ENCODE data around the gene WDR38. TPM values are rescaled to one million over a fixed set of nuclear protein-coding genes. Genes with fewer than 3 reads are reported as not detected.

The WDR38 gene
- total and polyA plus RNA-seq, 9 of the 15 experiments (the other 6 are each of a cell fraction or from before 2014, with no cell fraction given) = not detected

DNA sequence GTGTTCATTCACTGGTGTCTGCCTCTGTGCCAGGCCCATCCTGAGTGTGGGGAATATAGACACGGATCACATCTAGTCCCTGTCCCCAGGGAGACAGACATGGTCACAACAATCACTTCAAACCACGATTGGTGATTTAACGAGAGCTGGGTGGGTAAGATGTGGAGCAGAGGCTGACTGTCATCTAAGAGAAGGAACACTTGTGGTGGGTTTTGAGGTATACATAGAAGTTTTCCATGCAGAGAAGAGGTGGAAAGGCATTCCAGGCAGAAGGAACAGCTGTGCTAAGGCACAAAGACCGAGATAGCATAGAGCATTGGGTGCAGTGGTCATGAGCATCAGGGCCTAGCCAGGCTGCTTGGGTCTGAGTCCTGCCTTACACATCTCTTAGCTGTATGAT lies 22.7 kb upstream of the WDR38 start:
- in situ Hi-C loops (cut with MboI) (no loop called here), intact Hi-C loops (cut with micrococcal nuclease) (no loop called here)
- H3K4me2 ChIP-seq (ENCODE audit: insufficient read depth, low read length) = no peak overlapping the region
- BruUV-seq (replicated peaks) = no TSS peak
- H3K4me3 ChIP-seq = no peak overlapping the region
- H2AFZ ChIP-seq (ENCODE audit: low read depth, low read length) = no peak overlapping the region
- CTCF ChIA-PET (ENCODE audit: low intra/inter-chr PET ratio) = no interaction called here
- no peak overlapping the region for H3K9ac ChIP-seq (ENCODE audit: insufficient read depth in 1 of 2, low read depth in 2 of 2, low read length in 2 of 2)
- H3K4me1 ChIP-seq (replicated peaks in 1 of 2; ENCODE audit: control insufficient read depth in 2 of 2, insufficient read depth in 2 of 2, low read length in 2 of 2) = peaks cover 8 to 23% of the 10 kb centered on the region in 2 experiments; a peak in 4 of 5 replicates
- H3K9me3 ChIP-seq (replicated peaks; ENCODE audit: control insufficient read depth, insufficient read depth, low read depth, low read length) = no peaks in the 10 kb centered on the region
- DNase-seq (ENCODE audit: extremely low read depth in 1 of 4, low spot score in 3 of 4) (no peak), FAIRE-seq (no peak), ATAC-seq (no peak)
- WGBS (ENCODE audit: insufficient coverage, low coverage, missing lambda C conversion rate) = 44% methylated on average over 4 of the region's 4 CpGs
- no peaks in the 10 kb centered on the region for H3K36me3 ChIP-seq (ENCODE audit: control insufficient read depth, insufficient read depth, low read length)
- H3K27ac ChIP-seq (ENCODE audit: extremely low read depth, low read depth, low read length) = no peak overlapping the region
- POLR2A ChIA-PET = interaction anchor here (0.7 kb wide), 1 partner anchor 12 kb away, joined by 3 read pairs; no protein-coding TSS in a partner anchor
- TF ChIP-seq ZNF445 (CRISPR knock-in tag; IDR thresholded peaks at IDR 0.05; ENCODE audit: low read depth) (no peak), ZNF24 (IDR thresholded peaks at IDR 0.05) (peak; percentile 25; the same call in 1 of the 2 replicates)
- H3K79me2 ChIP-seq (ENCODE audit: control insufficient read depth, insufficient read depth, low read length) = no peaks in the 10 kb centered on the region
- no peaks in the 10 kb centered on the region for H3K27me3 ChIP-seq (ENCODE audit: control insufficient read depth in 2 of 2, insufficient read depth in 2 of 2, low read length in 2 of 2)
- H3K9me1 ChIP-seq (ENCODE audit: control insufficient read depth, insufficient read depth, low read length) = no peaks in the 10 kb centered on the region
- H4K20me1 ChIP-seq (replicated peaks; ENCODE audit: control insufficient read depth, insufficient read depth, low read length) = no peaks in the 10 kb centered on the region

DNA sequence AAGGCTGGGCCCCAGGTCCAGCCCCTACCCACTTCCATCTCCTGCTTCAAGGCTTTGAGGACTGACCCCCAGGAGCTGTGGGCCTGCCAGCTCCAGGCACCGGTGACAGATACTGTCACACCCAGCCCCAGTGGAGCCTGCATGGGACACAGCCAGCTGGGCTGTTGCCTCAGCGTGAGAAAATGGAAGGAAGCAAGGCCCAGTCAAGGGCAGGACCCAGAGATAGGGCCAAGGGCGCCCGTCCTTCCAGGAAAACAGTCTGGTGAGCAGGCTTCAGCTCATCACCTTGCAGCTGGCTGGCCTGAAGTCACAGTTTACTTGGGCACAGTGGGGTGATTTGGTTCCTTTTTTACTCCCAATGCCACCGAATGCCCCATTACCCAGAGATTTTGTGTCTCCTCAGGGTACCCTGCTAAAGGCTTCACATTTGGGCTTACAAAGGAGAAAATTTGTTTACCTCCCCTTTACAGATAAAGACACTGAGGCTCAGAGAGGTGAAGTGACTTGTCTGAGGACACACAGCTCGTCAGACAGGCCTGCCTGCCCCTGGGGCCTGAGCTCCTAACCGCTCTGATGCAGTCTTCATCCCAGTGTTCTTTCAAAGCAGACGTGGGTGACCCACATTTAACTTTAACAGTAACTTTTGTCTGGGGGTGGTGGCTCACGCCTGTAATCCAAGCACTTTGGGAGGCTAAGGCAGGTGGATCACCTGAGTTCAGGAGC lies 21.5 kb upstream of the WDR38 start:
- Histone ChIP-seq H3K36me3 (ENCODE audit: control insufficient read depth, insufficient read depth, low read length) (no peaks in the 10 kb centered on the region), H2AFZ (ENCODE audit: low read depth, low read length) (peak overlapping the region; percentile 32; the same call in 1 of the 2 replicates), H3K4me2 (ENCODE audit: insufficient read depth, low read length) (no peak overlapping the region), H3K4me3 (no peak overlapping the region), H4K20me1 (replicated peaks; ENCODE audit: control insufficient read depth, insufficient read depth, low read length) (no peaks in the 10 kb centered on the region), H3K4me1 (replicated peaks in 1 of 2; ENCODE audit: control insufficient read depth in 2 of 2, insufficient read depth in 2 of 2, low read length in 2 of 2) (peaks cover 8 to 23% of the 10 kb centered on the region in 2 experiments; a peak in 4 of 5 replicates), H3K9me1 (ENCODE audit: control insufficient read depth, insufficient read depth, low read length) (no peaks in the 10 kb centered on the region), H3K79me2 (ENCODE audit: control insufficient read depth, insufficient read depth, low read length) (no peaks in the 10 kb centered on the region), H3K27me3 (ENCODE audit: control insufficient read depth in 2 of 2, insufficient read depth in 2 of 2, low read length in 2 of 2) (no peaks in the 10 kb centered on the region), H3K27ac (ENCODE audit: extremely low read depth, low read depth, low read length) (no peak overlapping the region), H3K9me3 (replicated peaks; ENCODE audit: control insufficient read depth, insufficient read depth, low read depth, low read length) (no peaks in the 10 kb centered on the region), H3K9ac (ENCODE audit: insufficient read depth in 1 of 2, low read depth in 2 of 2, low read length in 2 of 2) (no peak overlapping the region)
- ATAC-seq (peak; percentile 49), DNase-seq (ENCODE audit: extremely low read depth in 1 of 4, low spot score in 3 of 4) (peak in 1 of 4 experiments; percentile 17), FAIRE-seq (no peak)
- in situ Hi-C loops (cut with MboI) (no loop called here), intact Hi-C loops (cut with micrococcal nuclease) (no loop called here)
- no peak for TF ChIP-seq MYNN (IDR thresholded peaks at IDR 0.05)
- no peak for TF ChIP-seq MYNN (CRISPR knock-in tag; IDR thresholded peaks at IDR 0.05)
- peak; percentile 35; the same call in 1 of the 2 replicates for TF ChIP-seq SMARCA5 (IDR thresholded peaks at IDR 0.05)
- peak; percentile 41; the same call in 1 of the 2 replicates for TF ChIP-seq BCOR (IDR thresholded peaks at IDR 0.05)
- TF ChIP-seq GTF2E2 (tag; IDR thresholded peaks at IDR 0.05) = peak; percentile 43; the same call in 1 of the 2 replicates
- peak; percentile 19 for TF ChIP-seq RBM25 (IDR thresholded peaks at IDR 0.05; ENCODE audit: low read depth, low read length, severe bottlenecking)
- no peak for TF ChIP-seq BRD4 (IDR thresholded peaks at IDR 0.05)
- peak; percentile 16 for TF ChIP-seq ZFP36 (IDR thresholded peaks at IDR 0.05; ENCODE audit: low read depth, low read length, partially characterized antibody)
- TF ChIP-seq RUNX1 (IDR thresholded peaks at IDR 0.05; ENCODE audit: low read depth) = no peak
- TF ChIP-seq, protein P1, sequence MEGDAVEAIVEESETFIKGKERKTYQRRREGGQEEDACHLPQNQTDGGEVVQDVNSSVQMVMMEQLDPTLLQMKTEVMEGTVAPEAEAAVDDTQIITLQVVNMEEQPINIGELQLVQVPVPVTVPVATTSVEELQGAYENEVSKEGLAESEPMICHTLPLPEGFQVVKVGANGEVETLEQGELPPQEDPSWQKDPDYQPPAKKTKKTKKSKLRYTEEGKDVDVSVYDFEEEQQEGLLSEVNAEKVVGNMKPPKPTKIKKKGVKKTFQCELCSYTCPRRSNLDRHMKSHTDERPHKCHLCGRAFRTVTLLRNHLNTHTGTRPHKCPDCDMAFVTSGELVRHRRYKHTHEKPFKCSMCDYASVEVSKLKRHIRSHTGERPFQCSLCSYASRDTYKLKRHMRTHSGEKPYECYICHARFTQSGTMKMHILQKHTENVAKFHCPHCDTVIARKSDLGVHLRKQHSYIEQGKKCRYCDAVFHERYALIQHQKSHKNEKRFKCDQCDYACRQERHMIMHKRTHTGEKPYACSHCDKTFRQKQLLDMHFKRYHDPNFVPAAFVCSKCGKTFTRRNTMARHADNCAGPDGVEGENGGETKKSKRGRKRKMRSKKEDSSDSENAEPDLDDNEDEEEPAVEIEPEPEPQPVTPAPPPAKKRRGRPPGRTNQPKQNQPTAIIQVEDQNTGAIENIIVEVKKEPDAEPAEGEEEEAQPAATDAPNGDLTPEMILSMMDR (IDR thresholded peaks at IDR 0.05 in 2 of 3, conservative IDR thresholded peaks at IDR 0.05 in 1 of 3; ENCODE audit: insufficient read depth in 2 of 3, low read depth in 1 of 3, low read length in 3 of 3) = no peak
- TF ChIP-seq PML (IDR thresholded peaks at IDR 0.05; ENCODE audit: low read length) = no peak
- TF ChIP-seq, protein P2, sequence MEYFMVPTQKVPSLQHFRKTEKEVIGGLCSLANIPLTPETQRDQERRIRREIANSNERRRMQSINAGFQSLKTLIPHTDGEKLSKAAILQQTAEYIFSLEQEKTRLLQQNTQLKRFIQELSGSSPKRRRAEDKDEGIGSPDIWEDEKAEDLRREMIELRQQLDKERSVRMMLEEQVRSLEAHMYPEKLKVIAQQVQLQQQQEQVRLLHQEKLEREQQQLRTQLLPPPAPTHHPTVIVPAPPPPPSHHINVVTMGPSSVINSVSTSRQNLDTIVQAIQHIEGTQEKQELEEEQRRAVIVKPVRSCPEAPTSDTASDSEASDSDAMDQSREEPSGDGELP (CRISPR knock-in tag; IDR thresholded peaks at IDR 0.05; ENCODE audit: borderline replicate concordance) = 0 out of 2 replicates have a peak, but pooled peaks have one; percentile 10
- POLR2A ChIA-PET = interaction anchor here (1.0 to 1.7 kb wide), 8 partner anchors 9 to 173 kb away, joined by 3 to 5 read pairs (median 4); no protein-coding TSS in a partner anchor
- WGBS (ENCODE audit: insufficient coverage, low coverage, missing lambda C conversion rate) = 62% methylated on average over 9 of the region's 9 CpGs
- BruUV-seq (replicated peaks) = no TSS peak
- CTCF ChIA-PET (ENCODE audit: low intra/inter-chr PET ratio) = no interaction called here

Data from K562 (cell line).